ENCODE data around the gene PRSS37. TPM values are rescaled to one million over a fixed set of nuclear protein-coding genes. Genes with fewer than 3 reads are reported as not detected.
"Not testable (repeated sequence)": the region's sequence is repeated elsewhere in the genome, so short reads cannot be mapped to it uniquely, and the experiment has no call there.

PRSS37 gene
- total RNA-seq, 2 experiments from 2014 or later, result not detected

- CTCF ChIA-PET, result interaction anchor here (1.0 to 1.1 kb wide), 2 partner anchors 11 to 57 kb away, joined by 3 read pairs; no protein-coding TSS in a partner anchor
- Mint-ChIP-seq H3K4me3 (no peak overlapping the region), H3K9me3 (ENCODE audit: low read depth) (no peaks in the 10 kb centered on the region), H3K27me3 (no peaks in the 10 kb centered on the region), H3K36me3 (no peaks in the 10 kb centered on the region), H3K27ac (no peak overlapping the region), H3K4me1 (no peaks in the 10 kb centered on the region)
- DNase-seq (no peak), ATAC-seq (no peak)
Observed at GRCh38 chr7:141842904-141843303, 1.6 kb upstream of the PRSS37 start.

DNA sequence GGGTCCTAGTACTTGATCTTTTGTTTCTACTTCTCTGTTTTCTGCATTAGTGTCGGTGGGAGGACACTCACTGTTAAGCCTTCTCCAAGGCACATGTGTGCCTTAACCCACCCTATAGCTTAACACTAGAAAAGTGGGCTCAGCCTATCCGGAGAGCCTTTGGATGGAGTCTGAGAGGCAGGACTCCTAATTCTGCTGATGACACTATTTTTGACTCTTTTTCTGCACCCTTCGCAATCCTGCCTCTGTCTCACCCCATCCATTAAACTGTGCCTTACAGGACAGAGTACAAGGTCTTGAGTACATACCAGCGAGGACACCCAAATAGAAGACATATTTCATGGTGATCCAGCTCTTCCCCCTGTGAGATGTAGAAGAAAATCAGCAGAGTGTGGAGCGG lies 577 bp downstream of the PRSS37 start:
- Mint-ChIP-seq H3K27ac (no peak overlapping the region), H3K4me3 (no peak overlapping the region), H3K9me3 (ENCODE audit: low read depth) (no peaks in the 10 kb centered on the region), H3K27me3 (no peaks in the 10 kb centered on the region), H3K36me3 (no peaks in the 10 kb centered on the region), H3K4me1 (no peaks in the 10 kb centered on the region)
- CTCF ChIA-PET, result no interaction called here
- DNase-seq (no peak), ATAC-seq (no peak)

GRCh38 chr7:141839256-141839655 lies 2.0 kb downstream of the PRSS37 start:
- Mint-ChIP-seq H3K9me3 (ENCODE audit: low read depth) (no peaks in the 10 kb centered on the region), H3K4me3 (no peak overlapping the region), H3K4me1 (no peaks in the 10 kb centered on the region), H3K36me3 (no peaks in the 10 kb centered on the region), H3K27me3 (no peaks in the 10 kb centered on the region), H3K27ac (no peak overlapping the region)
- DNase-seq (no peak), ATAC-seq (no peak)
- CTCF ChIA-PET, result interaction anchor here (0.6 kb wide), 1 partner anchor 607 kb away, joined by 3 read pairs; no protein-coding TSS in a partner anchor

DNA sequence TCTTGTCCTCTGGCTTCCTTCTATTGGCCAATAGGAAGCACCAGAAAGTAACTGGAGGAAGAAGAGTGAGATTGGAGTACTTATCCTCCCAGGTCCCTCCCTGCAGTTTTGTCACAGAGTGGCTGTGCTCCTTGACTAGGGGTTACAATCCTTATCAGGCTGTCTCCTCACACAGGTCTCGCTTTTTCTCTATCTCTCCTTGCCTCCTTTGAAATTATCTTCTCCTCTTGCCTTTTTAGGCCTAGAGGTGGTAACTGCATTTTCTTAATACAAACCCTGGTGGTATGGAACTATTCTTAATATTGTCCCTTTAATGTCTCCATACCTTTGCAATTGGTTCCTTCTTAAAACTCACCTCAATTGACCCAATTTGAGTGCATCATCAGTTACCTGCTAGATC lies 2.7 kb downstream of the PRSS37 start:
- Mint-ChIP-seq H3K27me3 (no peaks in the 10 kb centered on the region), H3K4me3 (no peak overlapping the region), H3K9me3 (ENCODE audit: low read depth) (no peaks in the 10 kb centered on the region), H3K27ac (no peak overlapping the region), H3K4me1 (no peaks in the 10 kb centered on the region), H3K36me3 (no peaks in the 10 kb centered on the region)
- CTCF ChIA-PET, result interaction anchor here (0.6 kb wide), 1 partner anchor 608 kb away, joined by 3 read pairs; no protein-coding TSS in a partner anchor
- ATAC-seq (no peak), DNase-seq (no peak)

DNA sequence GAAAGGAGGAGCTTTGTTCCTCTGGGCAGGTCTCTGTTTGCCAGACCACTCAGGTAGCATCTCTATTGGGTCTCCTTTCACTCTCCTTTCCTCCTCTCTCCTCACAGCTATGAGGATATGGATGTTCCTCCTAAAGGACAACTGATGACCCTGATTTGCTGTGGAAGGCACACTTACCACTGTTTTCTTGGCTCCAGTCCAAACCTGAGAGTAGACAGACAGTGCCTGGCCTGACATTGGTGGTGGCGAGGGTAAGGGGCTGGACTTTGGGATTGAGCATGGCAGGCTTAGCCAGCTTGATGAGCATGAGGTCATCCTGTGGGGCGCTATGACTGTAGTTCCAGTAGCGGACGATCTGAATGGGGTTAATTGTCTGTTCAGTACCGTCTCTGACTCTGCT lies 3.6 kb downstream of the PRSS37 start:
- CTCF ChIA-PET, result no interaction called here
- Mint-ChIP-seq H3K4me3 (no peak overlapping the region), H3K9me3 (ENCODE audit: low read depth) (no peaks in the 10 kb centered on the region), H3K27me3 (no peaks in the 10 kb centered on the region), H3K4me1 (no peaks in the 10 kb centered on the region), H3K27ac (no peak overlapping the region), H3K36me3 (no peaks in the 10 kb centered on the region)
- no peak for ATAC-seq
- no peak for DNase-seq

DNA sequence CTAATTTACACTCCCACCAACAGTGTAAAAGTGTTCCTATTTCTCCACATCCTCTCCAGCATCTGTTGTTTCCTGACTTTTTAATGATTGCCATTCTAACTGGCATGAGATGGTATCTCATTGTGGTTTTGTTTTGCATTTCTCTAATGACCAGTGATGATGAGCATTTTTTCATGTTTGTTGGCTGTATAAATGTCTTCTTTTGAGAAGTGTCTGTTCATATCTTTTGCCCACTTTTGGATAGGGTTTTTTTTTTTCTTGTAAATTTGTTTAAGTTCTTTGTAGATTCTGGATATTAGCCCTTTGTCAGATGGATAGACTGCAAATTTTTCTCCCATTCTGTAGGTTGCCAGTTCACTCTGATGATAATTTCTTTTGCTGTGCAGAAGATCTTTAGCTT lies 18.9 kb downstream of the PRSS37 start:
- DNase-seq, H3K4me3 Mint-ChIP-seq, H3K36me3 Mint-ChIP-seq, CTCF ChIA-PET, H3K27ac Mint-ChIP-seq, H3K4me1 Mint-ChIP-seq, ATAC-seq, H3K27me3 Mint-ChIP-seq: not testable (repeated sequence)
- peaks cover 21% of the 10 kb centered on the region for H3K9me3 Mint-ChIP-seq (ENCODE audit: low read depth)

DNA sequence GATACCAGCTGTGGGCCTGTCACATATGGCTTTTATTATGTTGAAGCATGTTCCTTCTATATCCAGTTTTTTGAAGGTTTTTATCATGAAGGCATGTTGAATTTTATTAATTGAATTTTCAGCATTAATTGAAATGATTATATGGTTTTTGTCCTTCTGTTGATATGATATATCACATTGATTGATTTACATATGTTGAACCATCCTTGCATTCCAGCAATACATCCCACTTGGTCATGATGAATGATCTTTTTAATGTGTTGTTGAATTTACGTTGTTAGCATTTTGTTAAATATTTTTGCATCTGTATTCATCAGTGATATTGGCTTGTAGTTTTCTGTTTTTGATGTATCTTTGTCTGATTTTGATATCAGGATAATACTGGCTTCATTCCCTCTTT lies 21.2 kb downstream of the PRSS37 start:
- DNase-seq, result no peak
- Mint-ChIP-seq H3K36me3 (no peaks in the 10 kb centered on the region), H3K27me3 (no peaks in the 10 kb centered on the region), H3K4me3 (no peak overlapping the region), H3K27ac (no peak overlapping the region), H3K9me3 (ENCODE audit: low read depth) (peaks cover 21% of the 10 kb centered on the region), H3K4me1 (no peaks in the 10 kb centered on the region)
- CTCF ChIA-PET, result no interaction called here
- ATAC-seq, result no peak

GRCh38 chr7:141792526-141792925 lies 48.8 kb downstream of the PRSS37 start:
- CTCF ChIA-PET, result no interaction called here
- H3K27ac Mint-ChIP-seq, result no peak overlapping the region
- no peak overlapping the region for H3K4me3 Mint-ChIP-seq
- H3K36me3 Mint-ChIP-seq, result no peaks in the 10 kb centered on the region
- H3K4me1 Mint-ChIP-seq, result no peaks in the 10 kb centered on the region
- no peaks in the 10 kb centered on the region for H3K27me3 Mint-ChIP-seq
- H3K9me3 Mint-ChIP-seq (ENCODE audit: low read depth), result no peaks in the 10 kb centered on the region
- DNase-seq (no peak), ATAC-seq (no peak)

GRCh38 chr7:141789917-141790316 lies 51.4 kb downstream of the PRSS37 start, which contains the start of gene TAS2R5:
TAS2R5 (plus strand) TSS chr7:141790217; CDS start chr7:141790362, 145 bp downstream.
- Mint-ChIP-seq H3K9me3 (ENCODE audit: low read depth) (no peaks in the 10 kb centered on the region), H3K27ac (no peak within 1 kb of the TSS), H3K4me1 (peaks cover 1% of the 10 kb centered on the region), H3K36me3 (no peaks in the 10 kb centered on the region), H3K4me3 (no peak within 1 kb of the TSS), H3K27me3 (no peaks in the 10 kb centered on the region)
- CTCF ChIA-PET, result interaction anchor here (1.2 kb wide), 1 partner anchor 52 kb away, joined by 3 read pairs; the partner anchor contains the start of gene SSBP1
- DNase-seq (no peak), ATAC-seq (no peak)

DNA sequence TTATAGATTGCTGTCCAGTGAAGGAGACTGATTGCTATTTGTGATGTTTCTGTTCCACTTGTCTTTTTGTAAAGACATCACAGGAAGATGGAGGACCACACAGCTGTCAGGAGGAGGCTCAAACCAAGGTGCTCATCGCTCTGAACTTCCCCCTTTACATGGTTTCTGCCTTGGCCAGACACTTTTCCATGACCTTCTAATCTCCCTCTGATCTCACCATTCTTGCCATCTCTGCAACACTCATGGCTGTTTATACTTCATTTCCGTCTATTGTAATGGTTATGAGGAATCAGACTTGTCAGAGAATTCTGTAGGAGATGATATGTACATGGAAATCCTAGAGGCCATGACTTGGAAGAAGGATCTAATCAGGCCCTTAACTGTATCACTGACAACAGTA lies 53.0 kb downstream of the PRSS37 start:
- H3K4me1 Mint-ChIP-seq, result peaks cover 1% of the 10 kb centered on the region
- H3K36me3 Mint-ChIP-seq, result no peaks in the 10 kb centered on the region
- no peak for ATAC-seq
- no peaks in the 10 kb centered on the region for H3K9me3 Mint-ChIP-seq (ENCODE audit: low read depth)
- no peak for DNase-seq
- H3K4me3 Mint-ChIP-seq, result no peak overlapping the region
- CTCF ChIA-PET, result interaction anchor here (1.1 kb wide), 1 partner anchor 133 kb away, joined by 3 read pairs; no protein-coding TSS in a partner anchor
- H3K27ac Mint-ChIP-seq, result no peak overlapping the region
- H3K27me3 Mint-ChIP-seq, result no peaks in the 10 kb centered on the region

Other genes with a start within 250 kb of the PRSS37 start
- 10 to 100 TPM; 17.0 to 27.3 TPM for gene DENND11, start 139.3 kb downstream of the PRSS37 start, total RNA-seq
- gene WEE2, start 133.1 kb downstream of the PRSS37 start, total RNA-seq, result not detected
- gene SSBP1, start 103.1 kb downstream of the PRSS37 start, total RNA-seq, result 100 to 1,000 TPM; 123 to 133 TPM
- under 1 TPM; 0.70 to 0.75 TPM for gene TAS2R3, start 77.4 kb downstream of the PRSS37 start, total RNA-seq
- under 1 TPM; 0.49 to 0.82 TPM for gene TAS2R4, start 64.8 kb downstream of the PRSS37 start, total RNA-seq
- gene TAS2R5, start 51.3 kb downstream of the PRSS37 start, total RNA-seq, result 1 to 10 TPM; 1.4 to 1.8 TPM
- not detected for gene OR9A4, start 74.9 kb upstream of the PRSS37 start, total RNA-seq
- not detected for gene CLEC5A, start 105.5 kb upstream of the PRSS37 start, total RNA-seq
- not detected for gene TAS2R38, start 132.3 kb upstream of the PRSS37 start, total RNA-seq
- not detected for gene MGAM, start 154.4 kb upstream of the PRSS37 start, total RNA-seq